ENCODE data around the gene RGPD8.
"Not testable (repeated sequence)": the region's sequence is repeated elsewhere in the genome, so short reads cannot be mapped to it uniquely, and the experiment has no call there.

The RGPD8 gene

DNA sequence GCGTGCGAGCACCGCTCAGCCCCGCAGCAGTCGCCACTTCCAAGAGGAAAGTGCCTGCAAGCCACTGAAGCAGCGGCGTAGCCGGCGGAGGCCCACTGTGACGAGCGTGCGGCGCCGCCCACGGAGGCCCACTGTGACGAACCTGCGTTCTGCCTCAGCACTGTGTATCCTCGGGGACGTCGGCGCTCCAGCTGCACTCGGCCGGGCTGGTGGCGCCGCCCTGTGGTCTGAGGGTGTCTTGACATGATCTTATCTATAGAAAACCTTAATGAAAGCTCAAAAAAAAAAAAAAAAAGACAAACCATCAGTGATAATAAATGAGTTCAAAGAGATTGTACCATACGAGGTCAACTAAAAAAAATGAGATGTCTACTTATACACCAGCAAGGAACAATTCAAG is at the start of gene RGPD8:
TSS of gene RGPD8 (minus strand) at position 166 of the 400 bp plus-strand sequence. CDS start 192 bp downstream, outside the sequence.
- DNase-seq (ENCODE audit: low spot score) = peak; percentile 92

DNA sequence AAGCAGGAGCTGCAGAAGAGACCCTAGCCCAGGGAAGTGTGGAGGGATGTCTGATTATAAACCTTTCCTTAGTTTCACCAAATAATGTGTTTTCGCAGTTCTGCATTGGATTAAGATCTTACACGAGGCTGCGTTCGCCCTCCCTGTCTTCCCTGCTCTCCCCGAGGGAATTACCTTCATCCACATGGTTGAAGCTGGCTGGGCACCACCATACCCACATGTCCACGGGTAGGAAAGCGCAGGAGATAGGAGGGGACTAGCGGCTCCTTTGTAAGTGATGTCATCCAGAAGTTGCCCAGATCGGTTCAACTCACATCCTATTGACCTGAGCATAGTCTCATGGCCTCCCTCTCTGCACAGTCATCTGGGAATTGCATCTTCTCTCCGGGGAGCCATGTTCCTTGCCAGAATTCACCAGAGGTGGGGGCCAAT is 49.6 kb upstream of the RGPD8 start:
- DNase-seq (ENCODE audit: low spot score) = no peak

GRCh38 chr2:112482309-112483041 is 49.0 kb upstream of the RGPD8 start:
- peak; percentile 12 for DNase-seq (ENCODE audit: low spot score)

DNA sequence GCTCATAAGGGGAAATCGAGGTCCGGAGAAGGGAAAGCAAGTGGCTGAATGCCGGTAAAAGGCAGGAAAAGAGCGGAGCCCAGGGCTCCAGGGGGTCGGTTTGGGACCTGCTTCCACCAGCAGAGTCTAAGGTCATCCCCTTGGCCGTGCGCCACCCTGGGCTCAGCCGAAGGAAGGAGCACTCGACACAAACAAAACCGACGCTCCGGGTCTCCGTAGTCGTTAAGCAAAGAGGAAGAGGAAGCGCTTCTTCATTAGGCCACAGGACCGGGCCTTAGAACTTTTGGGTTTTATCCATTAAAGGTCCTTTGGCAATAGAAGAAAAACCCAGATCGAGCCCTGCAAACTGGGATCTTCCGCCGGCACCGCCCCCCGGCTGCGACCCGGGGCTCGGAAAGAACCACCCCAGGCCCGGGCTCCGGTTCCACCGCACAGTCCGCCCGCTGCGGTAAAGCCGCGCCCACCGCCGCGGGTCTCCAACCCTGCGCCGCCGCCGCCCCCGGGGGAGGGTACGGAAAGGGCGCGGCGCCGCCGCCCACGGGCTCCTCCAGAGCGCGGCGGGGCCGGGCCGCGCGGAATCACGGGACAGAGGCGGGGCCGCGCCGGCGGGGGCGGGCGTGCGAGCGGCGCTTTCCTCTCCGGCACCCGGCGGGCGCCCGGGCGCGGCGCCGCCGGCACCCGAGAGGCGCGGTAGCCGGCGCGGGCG is 48.2 kb upstream of the RGPD8 start, which contains the start of gene TTL:
TSS of gene TTL (plus strand) at position 629 of the 706 bp plus-strand sequence. CDS start 189 bp downstream, outside the sequence.
- DNase-seq (ENCODE audit: low spot score) = peak; percentile 72

DNA sequence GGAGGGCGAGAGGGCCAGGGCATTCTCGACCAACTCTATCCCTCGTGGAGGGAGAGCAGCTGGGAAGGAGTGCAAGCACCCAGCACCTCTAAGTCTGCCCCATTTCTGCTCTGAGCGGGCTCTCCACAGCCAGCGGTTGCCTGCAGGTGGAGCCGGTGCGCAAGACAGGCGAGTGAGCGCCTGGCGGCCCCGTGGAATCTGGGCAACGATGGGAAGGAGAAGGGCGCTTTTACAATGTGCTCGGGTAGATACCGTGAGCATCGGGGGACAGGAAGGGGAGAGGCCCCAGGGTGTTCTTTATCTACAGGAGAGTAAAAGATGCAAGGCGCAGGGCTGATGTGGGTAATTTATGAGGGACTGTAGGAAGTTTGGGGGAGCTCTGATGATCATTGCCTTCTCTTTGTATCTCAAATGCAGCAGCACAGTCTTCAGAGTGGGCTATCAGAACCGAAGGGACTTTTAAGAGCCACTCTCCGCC is 47.6 kb upstream of the RGPD8 start:
- peak; percentile 80 for DNase-seq (ENCODE audit: low spot score)

GRCh38 chr2:112480530-112481049 is 47.1 kb upstream of the RGPD8 start:
- DNase-seq (ENCODE audit: low spot score) = peak; percentile 28

GRCh38 chr2:112476434-112476833 is 43.0 kb upstream of the RGPD8 start:
- no peak for DNase-seq (ENCODE audit: low spot score)

DNA sequence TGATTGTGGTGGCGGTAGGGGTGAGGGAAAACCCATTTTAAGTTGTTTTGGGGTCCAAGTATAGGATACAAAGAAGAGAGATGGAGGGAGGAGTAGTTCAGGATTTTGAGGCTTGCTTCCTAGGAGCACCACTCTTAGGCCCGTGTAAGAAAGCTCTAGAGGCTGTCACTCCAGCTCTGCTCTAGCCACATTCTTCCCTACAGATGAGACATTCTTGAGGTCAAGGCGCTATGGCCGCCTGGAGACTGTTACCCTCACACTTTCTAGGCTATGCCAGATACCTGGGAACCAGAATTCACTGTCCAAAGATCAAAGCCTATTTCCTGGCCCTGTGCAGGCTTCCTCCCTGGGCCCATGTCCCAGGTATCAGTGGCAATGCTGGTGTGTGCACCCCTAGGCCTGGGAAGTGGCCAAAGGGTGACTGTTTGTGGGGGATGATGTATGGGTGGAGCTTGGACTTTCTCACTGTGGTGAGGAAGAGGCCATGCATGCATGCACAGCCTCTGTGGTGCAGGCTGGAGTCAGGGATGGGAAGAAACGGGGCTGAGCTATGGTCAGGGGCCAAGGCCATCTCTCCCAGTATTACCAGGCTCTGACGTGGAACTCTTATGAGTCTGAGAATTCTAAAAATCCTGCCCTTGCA is 41.5 kb upstream of the RGPD8 start:
- DNase-seq (ENCODE audit: low spot score) = no peak

DNA sequence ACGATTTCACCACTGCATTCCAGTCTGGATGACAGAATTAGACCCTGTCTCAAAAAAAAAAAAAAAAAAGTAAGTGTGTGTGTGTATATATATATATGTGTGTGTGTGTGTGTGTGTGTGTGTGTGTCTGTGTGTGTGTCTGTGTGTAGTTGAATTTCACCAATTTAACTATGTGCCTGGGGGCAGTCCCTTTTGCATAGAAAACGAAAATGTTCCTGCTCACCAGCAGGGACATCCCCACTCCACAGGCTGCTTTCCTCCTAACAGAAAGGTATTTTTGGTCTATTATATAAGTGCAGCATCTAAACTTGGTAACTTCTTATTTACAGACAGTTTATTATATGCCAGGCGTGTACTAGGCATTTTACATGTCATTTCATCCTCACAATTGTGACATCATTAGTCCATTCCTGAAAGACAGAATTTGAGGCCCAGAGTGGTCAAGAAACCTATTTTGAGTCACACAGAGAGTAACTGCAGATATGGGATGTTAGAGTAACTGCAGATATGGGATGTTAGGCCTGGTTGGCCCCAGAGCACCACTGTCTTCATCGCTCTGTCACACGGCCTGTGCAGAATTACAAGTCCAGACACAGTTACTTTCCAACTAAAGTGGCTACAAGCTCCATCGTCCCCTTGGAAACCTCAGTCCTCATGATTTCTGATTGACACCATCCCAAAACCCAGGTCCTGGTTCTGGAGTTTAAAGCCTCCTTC is 39.3 kb upstream of the RGPD8 start:
- DNase-seq (ENCODE audit: low spot score) = no peak

- no peak for DNase-seq (ENCODE audit: low spot score)
Observed at GRCh38 chr2:112465382-112465781, 31.9 kb upstream of the RGPD8 start.

- no peak for DNase-seq (ENCODE audit: low spot score)
Observed at GRCh38 chr2:112463256-112463655, 29.8 kb upstream of the RGPD8 start.

DNA sequence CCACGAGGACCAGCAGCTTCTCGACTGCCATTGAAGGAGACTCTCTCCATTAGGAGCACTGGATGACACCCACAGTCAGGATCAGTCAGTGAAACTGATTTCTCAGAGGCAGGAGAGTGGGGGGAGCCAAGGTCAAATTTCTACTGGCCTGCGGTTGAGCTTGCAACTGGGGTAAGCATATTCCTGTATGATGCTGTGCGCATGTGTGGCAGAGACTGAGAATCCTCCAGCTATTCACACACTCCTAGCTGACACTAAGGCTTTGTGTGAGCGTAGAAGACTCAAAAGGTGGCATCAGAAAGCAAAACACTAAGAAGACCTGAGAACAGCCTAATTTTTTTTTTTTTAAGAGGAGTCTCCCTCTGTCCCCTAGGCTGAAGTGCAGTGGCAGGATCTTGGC is 28.7 kb upstream of the RGPD8 start:
- no peak for DNase-seq (ENCODE audit: low spot score)

GRCh38 chr2:112459372-112459771 is 25.9 kb upstream of the RGPD8 start:
- DNase-seq (ENCODE audit: low spot score) = no peak

DNA sequence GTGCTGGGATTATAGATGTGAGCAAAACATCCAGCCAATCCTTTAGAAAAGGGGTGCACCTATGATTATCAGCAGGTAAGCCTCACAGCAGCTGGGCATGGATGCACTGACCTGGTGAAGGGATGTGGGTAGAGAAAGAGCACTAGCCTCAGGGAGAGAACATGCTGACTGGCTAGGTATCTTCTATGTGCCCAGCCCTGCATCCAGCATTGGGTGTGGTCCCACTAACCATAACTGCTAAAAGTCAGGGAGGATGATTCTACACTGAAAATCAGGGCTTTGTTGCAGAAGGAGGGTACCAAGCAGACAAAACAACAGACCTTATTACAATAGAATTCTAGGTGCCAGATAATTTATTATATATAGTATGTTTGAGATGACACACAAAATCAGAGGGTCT is 21.1 kb upstream of the RGPD8 start:
- no peak for DNase-seq (ENCODE audit: low spot score)

DNA sequence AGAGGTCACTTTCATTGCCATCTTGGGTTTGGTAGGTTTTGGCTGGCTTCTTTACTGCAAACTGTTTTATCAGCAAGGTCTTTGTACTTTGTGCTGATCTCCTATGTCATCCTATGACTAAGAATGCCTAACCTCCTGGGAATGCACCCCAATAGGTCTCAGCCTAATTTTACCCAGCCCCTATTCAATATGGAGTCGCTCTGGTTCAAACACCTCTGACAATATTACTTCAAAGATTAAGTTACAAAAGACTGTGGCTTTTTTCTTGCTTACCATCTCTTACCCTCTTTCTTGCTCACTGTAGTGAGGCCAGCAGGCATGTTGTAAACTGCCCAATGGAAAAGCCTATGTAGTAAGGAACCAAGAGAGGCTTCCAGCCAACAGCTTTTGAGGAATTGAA is 17.9 kb upstream of the RGPD8 start:
- no peak for DNase-seq (ENCODE audit: low spot score)

GRCh38 chr2:112449854-112450253 is 16.4 kb upstream of the RGPD8 start:
- no peak for DNase-seq (ENCODE audit: low spot score)

GRCh38 chr2:112444256-112444655 is 10.8 kb upstream of the RGPD8 start:
- DNase-seq (ENCODE audit: low spot score) = not testable (repeated sequence)

DNA sequence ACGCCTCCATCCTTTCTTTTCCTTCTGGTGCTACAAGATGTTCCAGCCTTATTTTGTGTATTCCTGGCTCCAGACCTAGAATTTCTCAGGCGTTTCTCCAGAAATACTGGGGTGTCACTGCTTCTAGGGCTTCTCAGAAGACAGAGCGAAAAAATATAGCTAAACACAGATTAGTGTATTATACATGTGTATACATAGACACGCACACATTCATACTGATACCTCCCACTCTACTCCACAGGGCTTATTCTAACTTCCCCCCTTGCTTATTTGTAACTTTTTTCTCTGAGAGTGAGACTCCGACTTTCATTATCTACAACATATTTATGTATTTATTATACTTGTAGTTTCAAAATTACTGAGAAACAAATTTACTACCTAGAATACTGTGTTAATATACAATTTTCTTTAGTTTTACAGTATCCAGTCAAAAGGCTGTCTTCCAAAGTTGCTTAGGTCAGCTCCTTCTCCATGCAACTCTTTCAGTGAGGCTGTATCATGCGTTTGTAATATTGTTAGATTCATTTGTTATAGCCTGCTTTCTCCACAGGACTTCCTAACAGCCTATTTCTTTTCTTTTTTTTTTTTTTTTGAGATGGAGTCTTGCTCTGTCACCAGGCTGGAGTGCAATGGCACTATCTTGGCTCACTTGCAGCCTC is 5.3 kb upstream of the RGPD8 start:
- DNase-seq (ENCODE audit: low spot score) = not testable (repeated sequence)

DNA sequence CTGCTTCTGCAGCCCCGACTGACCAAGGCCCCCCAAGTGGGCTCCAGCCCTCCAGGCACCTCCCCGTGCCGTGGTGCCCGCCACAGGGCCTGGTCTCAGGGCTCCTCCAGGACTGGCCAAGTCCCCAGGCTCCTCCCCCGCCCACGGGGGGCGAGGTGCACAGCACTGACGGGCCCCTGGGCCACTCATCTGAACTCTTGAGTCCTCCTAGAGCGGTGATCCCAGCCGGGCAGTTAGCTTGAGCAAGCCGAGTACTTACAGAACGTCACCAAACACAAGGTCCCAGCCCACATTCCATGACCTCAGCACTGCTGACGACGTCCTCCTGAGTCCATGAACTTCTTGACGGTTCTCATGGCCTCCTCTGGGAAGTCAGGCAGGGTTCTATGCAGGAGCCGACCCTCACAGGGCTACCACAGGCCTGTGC is 4.0 kb upstream of the RGPD8 start:
- not testable (repeated sequence) for DNase-seq (ENCODE audit: low spot score)

GRCh38 chr2:112436993-112437392 is 3.5 kb upstream of the RGPD8 start:
- DNase-seq (ENCODE audit: low spot score) = not testable (repeated sequence)

All from CD4-positive, alpha-beta T cell treated with Interleukin-15 for 4 hours (primary cell).